ENCODE measurements around the gene BORCS8.
"Not testable (repeated sequence)": the region's sequence is repeated elsewhere in the genome, so short reads cannot be mapped to it uniquely, and the experiment has no call there.

The BORCS8 gene

DNA sequence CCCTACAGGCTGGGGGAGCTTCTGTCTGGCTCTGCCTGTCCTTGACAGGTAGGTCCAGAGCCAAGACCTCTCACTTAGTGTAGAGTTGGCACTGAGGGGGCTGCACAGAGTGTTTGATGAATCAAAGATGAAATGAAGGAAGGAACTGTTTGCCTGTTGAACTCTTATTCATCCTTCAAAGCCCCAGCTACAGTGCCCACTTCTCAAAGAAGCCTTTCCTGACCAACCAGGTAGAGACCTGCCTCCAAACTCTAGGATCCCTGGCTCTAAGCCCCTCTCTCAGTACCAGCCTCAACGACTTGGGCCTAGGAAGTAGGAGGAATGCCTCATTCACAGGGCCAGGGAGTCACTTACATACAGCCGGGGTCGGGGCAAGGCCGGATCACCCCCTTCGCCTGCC is 44.6 kb downstream of the BORCS8 start:
- DNase-seq: no peak

GRCh38 chr19:19146865-19147264 is 45.1 kb downstream of the BORCS8 start:
- no peak for DNase-seq

DNA sequence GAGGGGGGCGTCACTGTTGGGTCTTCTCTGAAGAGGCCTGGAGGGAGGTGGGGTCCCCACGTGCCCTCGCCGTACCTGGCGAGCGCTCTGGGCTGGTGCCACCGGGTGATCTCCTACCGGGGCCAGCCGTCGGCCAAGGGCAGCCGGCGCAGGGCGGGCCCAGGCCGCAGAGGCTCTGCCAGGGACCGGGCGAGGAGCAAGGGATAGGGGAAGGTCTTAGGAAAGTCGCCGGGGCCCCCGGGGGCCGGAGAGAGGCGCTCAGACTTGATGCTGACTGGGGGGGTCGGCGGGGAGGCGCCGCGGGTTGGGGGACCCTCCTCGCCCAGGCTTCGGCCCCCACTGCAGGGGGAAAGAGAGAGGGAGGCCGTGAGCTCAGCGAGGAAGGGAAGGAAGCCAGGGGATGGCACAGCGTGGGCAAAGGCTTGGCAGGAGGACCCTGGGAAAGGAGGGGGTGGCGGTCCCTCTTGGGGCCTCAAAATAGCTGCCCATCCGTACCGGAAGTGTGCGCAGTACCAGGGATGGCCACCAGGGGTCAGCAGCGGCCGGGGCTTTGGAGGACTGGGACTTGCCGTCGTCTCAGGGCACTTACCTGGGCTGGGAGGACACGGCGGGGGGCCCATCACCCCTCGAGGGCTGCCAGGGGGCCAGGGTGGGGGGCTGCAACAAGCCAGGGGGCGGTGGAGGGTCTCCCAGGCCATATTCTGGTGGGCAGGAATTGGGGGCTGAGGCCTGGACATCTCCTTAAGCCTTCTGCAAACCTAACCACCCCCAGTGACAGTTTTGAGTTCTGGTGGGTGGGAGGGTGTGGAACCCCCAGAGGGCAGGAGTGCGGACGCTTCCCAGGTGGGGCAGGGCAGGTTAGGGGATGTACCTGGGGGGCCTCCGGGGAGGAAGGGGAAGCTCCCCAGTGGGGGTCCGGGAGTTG is 46.0 kb downstream of the BORCS8 start:
- DNase-seq: peak; percentile 60 to 72

GRCh38 chr19:19145281-19145680 is 46.7 kb downstream of the BORCS8 start:
- DNase-seq: no peak

GRCh38 chr19:19142347-19142746 is 49.6 kb downstream of the BORCS8 start:
- no peak for DNase-seq

DNA sequence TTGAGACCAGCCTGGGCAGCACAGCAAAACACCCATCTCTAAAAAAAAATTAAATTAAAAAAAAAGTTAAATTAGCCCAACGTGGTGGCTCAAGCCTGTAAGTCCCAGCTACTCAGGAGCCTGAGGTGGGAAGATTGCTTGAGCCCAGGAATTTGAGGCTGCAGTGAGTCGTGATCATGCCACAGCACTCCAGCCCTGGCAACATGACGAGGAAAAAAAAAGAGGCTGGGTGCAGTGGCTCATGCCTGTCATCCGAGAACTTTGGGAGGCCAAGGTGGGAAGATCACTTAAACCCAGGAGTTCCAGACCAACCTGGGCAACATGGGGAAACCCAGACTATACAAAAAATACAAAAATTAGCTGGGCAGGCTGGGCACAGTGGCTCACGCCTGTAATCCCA is 51.5 kb downstream of the BORCS8 start:
- no peak for DNase-seq

DNA sequence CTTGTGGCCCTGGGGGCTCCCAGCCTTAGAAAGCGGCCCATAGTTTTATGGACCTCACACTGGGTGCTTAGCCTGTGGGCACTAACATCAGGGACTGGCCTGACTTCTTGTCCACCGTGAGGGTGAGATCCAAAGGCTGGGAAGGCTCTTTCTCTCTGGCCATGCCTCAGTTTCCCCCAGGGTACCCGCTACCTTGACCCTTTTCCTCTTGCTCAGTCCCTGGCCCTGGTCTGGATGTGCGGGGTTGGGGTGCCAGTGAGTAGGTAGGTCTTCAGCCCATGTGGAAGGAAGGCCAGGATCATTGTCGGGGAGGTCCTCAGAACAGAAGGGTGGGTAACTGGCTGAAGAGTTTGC is 52.1 kb downstream of the BORCS8 start:
- DNase-seq: no peak

- DNase-seq: peak; percentile 92 to 98
Observed at GRCh38 chr19:19138109-19138981, 53.6 kb downstream of the BORCS8 start, which contains the start of gene TMEM161A. Gene TMEM161A, minus strand, starts transcription at chr19:19138478. Its CDS starts 50 bp downstream, at chr19:19138428.

DNA sequence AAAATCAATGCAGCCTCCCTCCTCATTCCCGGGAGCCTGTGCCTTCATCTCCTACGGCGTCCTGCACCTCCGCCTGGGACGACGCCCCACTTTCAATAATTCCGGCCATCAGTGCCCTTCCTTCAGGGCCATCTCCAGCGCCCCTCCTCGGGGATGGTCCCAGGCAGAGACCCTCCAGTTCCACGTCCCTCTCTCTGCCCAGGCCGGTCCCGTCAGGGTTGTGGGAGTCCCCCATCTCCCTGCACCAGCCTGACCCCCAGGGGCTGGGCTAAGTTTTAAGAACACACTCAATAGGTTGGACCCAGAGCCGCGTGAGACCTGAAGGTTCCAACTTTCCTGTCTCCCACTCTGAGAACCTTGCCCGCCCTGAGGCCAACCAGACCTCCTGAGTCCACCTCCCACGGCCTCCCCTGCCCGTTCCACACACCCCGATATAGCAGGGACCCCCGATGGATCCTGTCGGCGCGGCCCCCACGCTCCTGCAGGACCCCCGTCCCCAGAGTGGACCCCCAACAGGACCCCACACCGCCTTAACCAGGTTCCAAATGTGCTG is 54.3 kb downstream of the BORCS8 start:
- no peak for DNase-seq

DNA sequence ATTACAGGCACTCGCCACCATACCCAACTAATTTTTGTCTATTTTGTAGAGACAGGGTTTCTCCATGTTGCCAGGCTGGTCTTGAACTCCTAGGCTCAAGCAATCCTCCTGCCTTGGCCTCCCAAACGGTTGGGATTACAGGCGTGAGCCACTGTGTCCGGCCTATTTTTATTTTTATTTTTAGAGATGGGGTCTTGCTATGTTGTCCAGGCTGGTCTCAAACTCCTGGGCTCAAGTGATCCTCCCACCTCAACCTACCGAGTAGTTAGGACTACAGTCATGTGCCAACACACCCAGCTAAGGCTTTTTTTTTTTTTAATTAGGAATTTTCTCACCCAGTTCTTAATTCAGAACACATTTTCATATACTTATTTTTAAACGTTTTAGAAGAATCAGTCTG is 56.2 kb downstream of the BORCS8 start:
- DNase-seq: not testable (repeated sequence)

DNA sequence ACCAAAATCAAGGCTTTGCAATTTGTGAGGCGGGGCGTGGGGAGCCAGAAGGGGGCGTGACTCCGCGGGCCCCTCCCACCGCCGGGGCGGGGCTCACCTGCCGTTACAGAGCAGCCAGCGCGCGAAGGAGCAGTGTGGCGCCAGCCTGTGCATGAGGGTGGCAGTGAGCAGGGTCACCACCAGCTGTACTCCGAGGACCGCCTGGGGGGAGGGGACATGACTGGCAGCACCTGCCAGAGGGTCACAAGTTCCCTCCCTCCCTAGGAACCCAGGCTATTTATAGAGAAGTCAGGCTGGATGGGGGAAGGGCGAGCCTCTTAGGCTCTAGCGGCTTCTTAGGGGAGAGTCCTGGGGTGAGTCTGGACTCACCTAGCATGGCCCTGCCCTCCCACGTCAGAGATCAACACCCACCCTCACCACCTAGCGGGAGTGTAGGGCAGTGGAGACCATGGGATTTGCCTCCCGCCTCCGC is 57.2 kb downstream of the BORCS8 start:
- DNase-seq: no peak

DNA sequence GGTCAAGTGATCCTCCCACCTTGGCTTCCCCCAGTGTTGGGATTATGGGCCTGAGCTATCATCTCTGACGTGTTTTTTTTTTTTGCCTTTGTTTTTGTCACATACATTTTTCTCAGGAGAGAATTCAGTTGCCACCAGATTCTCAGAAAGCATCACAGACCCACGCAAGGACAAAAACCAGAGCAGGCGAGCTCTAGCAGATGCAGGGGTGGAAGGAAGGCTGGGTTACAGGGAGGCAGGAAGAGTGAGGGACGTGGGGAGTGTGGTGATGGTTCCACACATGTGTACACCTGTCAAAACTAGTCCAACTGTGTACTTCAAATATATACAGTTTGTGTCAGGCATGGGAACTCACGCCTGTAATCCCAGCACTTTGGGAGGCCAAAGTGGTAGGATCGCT is 58.0 kb downstream of the BORCS8 start:
- no peak for DNase-seq

GRCh38 chr19:19132912-19133311 is 59.0 kb downstream of the BORCS8 start:
- DNase-seq: no peak

- no peak for DNase-seq
Observed at GRCh38 chr19:19131989-19132388, 60.0 kb downstream of the BORCS8 start.

All from NCI-H2081 (cell line).